Measurements from ENCODE around the gene LRRN2. TPM values are rescaled to one million over a fixed set of nuclear protein-coding genes. Genes with fewer than 3 reads are reported as not detected.

The LRRN2 gene
- total RNA-seq, 1 donor from 2014 or later = 4.9 TPM

DNA sequence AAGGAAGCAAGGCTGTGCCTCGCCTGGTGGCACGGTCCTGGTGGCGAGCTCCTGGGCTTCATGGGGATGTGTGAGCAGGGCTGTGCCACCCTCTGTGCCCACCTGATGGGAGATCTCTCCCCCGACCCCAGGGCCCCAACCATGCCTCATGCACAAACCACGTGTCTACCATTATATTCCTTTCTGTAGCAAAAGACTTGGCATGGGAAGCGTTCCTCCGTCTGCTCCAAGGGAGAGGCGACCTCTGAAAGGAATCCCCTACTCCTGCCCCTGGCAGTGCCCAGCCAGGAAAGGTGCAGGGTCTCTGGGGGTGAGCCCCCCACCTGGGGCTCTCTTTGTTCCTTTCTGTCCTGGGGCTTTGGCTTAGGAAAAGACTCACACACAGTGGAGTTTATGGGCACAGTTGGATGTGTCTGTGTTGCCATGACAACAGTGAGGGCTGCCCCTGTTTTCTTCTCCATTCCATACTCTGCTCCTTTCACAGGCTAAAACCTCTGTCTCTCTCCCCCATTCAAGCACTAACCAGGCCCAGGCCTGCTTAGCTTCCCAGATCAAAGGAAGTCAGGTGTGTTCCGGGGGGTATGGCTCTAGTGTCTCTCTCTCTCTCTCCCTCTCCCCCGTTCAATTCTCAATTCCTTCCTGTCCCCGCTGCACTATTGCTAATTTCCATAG, 21.4 kb upstream of the LRRN2 start:
- no peak overlapping the region for H3K4me3 ChIP-seq (ENCODE audit: insufficient read depth, low read depth, low read length)
- Mint-ChIP-seq H3K27ac (ENCODE audit: unreplicated experiment) (no peak overlapping the region), H3K36me3 (ENCODE audit: low read depth, unreplicated experiment) (no peaks in the 10 kb centered on the region), H3K27me3 (ENCODE audit: low read depth, unreplicated experiment) (peaks cover 57% of the 10 kb centered on the region), H3K4me3 (ENCODE audit: unreplicated experiment) (no peak overlapping the region), H3K4me1 (ENCODE audit: low read depth, unreplicated experiment) (peaks cover 11% of the 10 kb centered on the region), H3K9me3 (ENCODE audit: unreplicated experiment) (peaks cover under 1% of the 10 kb centered on the region)
- no peak overlapping the region for H2AFZ ChIP-seq (ENCODE audit: low read depth, low read length)
- H3K4me2 ChIP-seq (ENCODE audit: low read length) = no peak overlapping the region
- no peaks in the 10 kb centered on the region for H3K36me3 ChIP-seq (ENCODE audit: insufficient read depth, low read length)
- no peak overlapping the region for H3K9ac ChIP-seq (ENCODE audit: low read length)
- H3K27me3 ChIP-seq (ENCODE audit: insufficient read depth, low read length) = peaks cover 21% of the 10 kb centered on the region
- no peak for DNase-seq (ENCODE audit: low read depth)
- no peaks in the 10 kb centered on the region for H3K9me3 ChIP-seq (ENCODE audit: insufficient read depth, low read depth, low read length)
- no peak overlapping the region for H3K27ac ChIP-seq (ENCODE audit: low read depth, low read length)
- no peak for FAIRE-seq
- H3K4me1 ChIP-seq (ENCODE audit: insufficient read depth, low read length) = peaks cover 3% of the 10 kb centered on the region
- no peaks in the 10 kb centered on the region for H3K79me2 ChIP-seq (ENCODE audit: insufficient read depth, low read length)
- H4K20me1 ChIP-seq (ENCODE audit: insufficient read depth, low read length) = no peaks in the 10 kb centered on the region
- TF ChIP-seq EZH2 (IDR thresholded peaks at IDR 0.05; ENCODE audit: insufficient read depth, low read length) = no peak
- no peak for TF ChIP-seq CTCF (IDR thresholded peaks at IDR 0.05; ENCODE audit: insufficient read depth, low read depth, low read length)

- no peak overlapping the region for H3K4me3 ChIP-seq (ENCODE audit: insufficient read depth, low read depth, low read length)
- H3K27ac ChIP-seq (ENCODE audit: low read depth, low read length) = no peak overlapping the region
- no peak overlapping the region for H3K9ac ChIP-seq (ENCODE audit: low read length)
- no peak overlapping the region for H3K27ac Mint-ChIP-seq (ENCODE audit: unreplicated experiment)
- no peak overlapping the region for H3K4me3 Mint-ChIP-seq (ENCODE audit: unreplicated experiment)
- no peaks in the 10 kb centered on the region for H3K36me3 ChIP-seq (ENCODE audit: insufficient read depth, low read length)
- H3K27me3 Mint-ChIP-seq (ENCODE audit: low read depth, unreplicated experiment) = peaks cover 58% of the 10 kb centered on the region
- H4K20me1 ChIP-seq (ENCODE audit: insufficient read depth, low read length) = no peaks in the 10 kb centered on the region
- no peak overlapping the region for H2AFZ ChIP-seq (ENCODE audit: low read depth, low read length)
- H3K27me3 ChIP-seq (ENCODE audit: insufficient read depth, low read length) = peaks cover 15% of the 10 kb centered on the region
- FAIRE-seq = no peak
- no peak overlapping the region for H3K4me2 ChIP-seq (ENCODE audit: low read length)
- H3K9me3 Mint-ChIP-seq (ENCODE audit: unreplicated experiment) = peaks cover 4% of the 10 kb centered on the region
- no peak for DNase-seq (ENCODE audit: low read depth)
- H3K4me1 ChIP-seq (ENCODE audit: insufficient read depth, low read length) = peaks cover 3% of the 10 kb centered on the region
- H3K79me2 ChIP-seq (ENCODE audit: insufficient read depth, low read length) = no peaks in the 10 kb centered on the region
- no peaks in the 10 kb centered on the region for H3K36me3 Mint-ChIP-seq (ENCODE audit: low read depth, unreplicated experiment)
- H3K9me3 ChIP-seq (ENCODE audit: insufficient read depth, low read depth, low read length) = no peaks in the 10 kb centered on the region
- TF ChIP-seq CTCF (IDR thresholded peaks at IDR 0.05; ENCODE audit: insufficient read depth, low read depth, low read length) (no peak), EZH2 (IDR thresholded peaks at IDR 0.05; ENCODE audit: insufficient read depth, low read length) (no peak)
- peaks cover 11% of the 10 kb centered on the region for H3K4me1 Mint-ChIP-seq (ENCODE audit: low read depth, unreplicated experiment)
These were observed 20.6 kb upstream of the LRRN2 start for GRCh38 chr1:204705888-204706837.

Measured in astrocyte (in vitro differentiated cells and primary cell).